Stomach (tissue), 9 donors: ENCODE data around the gene FYCO1. TPM values are rescaled to one million over a fixed set of nuclear protein-coding genes. Genes with fewer than 3 reads are reported as not detected.

ENCODE experiments used
- DNase-seq, 2 donors: peaks; one replicate each; pipeline versions ENCODE4 v3.0.0 to v3.0.0-alpha.2; 2013 to 2019
- H3K27ac ChIP-seq, 5 donors: fragments of 200-600 bp in 4 of 5; sonication (generic) in 4 of 5; one replicate each; pipeline ENCODE4 v1.5.1; 2013 to 2019; ENCODE audit warnings: mild to moderate bottlenecking in 1 of 5, moderate library complexity in 1 of 5
- H3K27me3 ChIP-seq, 3 donors: fragments of 200-600 bp; sonication (generic); one replicate each; pipeline ENCODE4 v1.5.1; 2017 to 2019; ENCODE audit warnings: mixed run types in 1 of 3
- H3K36me3 ChIP-seq, 4 donors: fragments of 200-600 bp; sonication (generic); 1 replicate in 3 of 4; 2 replicates in 1 of 4; pipeline ENCODE4 v1.5.1; 2016 to 2019
- H3K4me1 ChIP-seq, 4 donors: fragments of 200-600 bp; sonication (generic); one replicate each; pipeline ENCODE4 v1.5.1; 2016 to 2019
- H3K4me3 ChIP-seq, 4 donors: fragments of 200-600 bp; sonication (generic) in 3 of 4; one replicate each; pipeline ENCODE4 v1.5.1; 2016 to 2019; ENCODE audit warnings: mild to moderate bottlenecking in 1 of 4
- H3K9me3 ChIP-seq, 4 donors: fragments of 200-600 bp; sonication (generic); one replicate each; pipeline ENCODE4 v1.5.1; 2016 to 2019
- CTCF ChIP-seq, 7 experiments: fragments of 450-650 bp in 4 of 7; fragments of 200-600 bp in 3 of 7; sonication (generic) in 3 of 7; IDR thresholded peaks; one replicate each; pipeline ENCODE4 v1.5.1; 2016 to 2019; ENCODE audit warnings: antibody characterized with exemption in 7 of 7, control low read depth in 2 of 7, mild to moderate bottlenecking in 1 of 7
- EP300 ChIP-seq: sonication (generic); formaldehyde crosslinking; IDR thresholded peaks from one replicate; pipeline ENCODE4 v1.6.1; 2017; ENCODE audit warnings: antibody characterized with exemption
- POLR2A ChIP-seq, 4 donors: fragments of 450-650 bp; IDR thresholded peaks; one replicate each; pipeline ENCODE4 v1.6.1; 2016; ENCODE audit warnings: antibody characterized with exemption in 4 of 4, control low read depth in 2 of 4, mild to moderate bottlenecking in 1 of 4, moderate library complexity in 1 of 4
- POLR2AphosphoS5 ChIP-seq, 3 donors: sonication (generic); formaldehyde crosslinking; IDR thresholded peaks; one replicate each; pipeline ENCODE4 v1.6.1; 2016; ENCODE audit warnings: antibody characterized with exemption in 3 of 3
- WGBS, 5 donors: extraction: QIAGEN DNeasy Blood & Tissue Kit in 3 of 5; methylation state at CpG; one replicate each; pipeline versions ENCODE4 v1.1.5 to v1.1.7; 2013 to 2018; 5-methylcytosine and 5-hydroxymethylcytosine counted together
- intact Hi-C: fragments of 100-400 bp; cut with DNase I; formaldehyde crosslinking; loops from one replicate; pipeline ENCODE4 v1.15.1; 2023; ENCODE audit warnings: low total_unique reads
- polyA plus RNA-seq, 3 donors: library from polyadenylated mRNA; stranded (reverse); fragments of 200-250 nt; gene quantifications; one replicate each; pipeline ENCODE4 v1.2.3, GENCODE V29; 2013
- total RNA-seq, 5 donors: library from RNA; depleted of rRNA; stranded (reverse); fragments of >200 nt; gene quantifications; one replicate each; pipeline versions ENCODE4 v1.1.0 to v1.2.3, GENCODE V29; 2014 to 2016
- donor health status: healthy with polysubstance abuse.
- donor health status: Bipolar disorder and iron deficiency.
- donor health status: healthy.

The FYCO1 gene
- total and polyA plus RNA-seq, 8 donors, result 10.7 to 97.4 (median 25.3) TPM

GRCh38 chr3:45889337-45889736 is 106.3 kb downstream of the FYCO1 start:
- WGBS, 5 donors, result 72 to 82% (median 76%) methylated on average over 4 of the region's 4 CpGs
- no peak for DNase-seq
- TF ChIP-seq EP300, result no peak
- no peak for TF ChIP-seq POLR2A (IDR thresholded peaks at IDR 0.05)
- no peak for TF ChIP-seq CTCF (IDR thresholded peaks at IDR 0.05)
- no peak for TF ChIP-seq POLR2AphosphoS5 (IDR thresholded peaks at IDR 0.05)
- H3K36me3 ChIP-seq, result no peaks in the 10 kb centered on the region
- H3K27me3 ChIP-seq, result no peaks in the 10 kb centered on the region
- no peak overlapping the region for H3K27ac ChIP-seq
- H3K9me3 ChIP-seq, result no peaks in the 10 kb centered on the region
- no peaks in the 10 kb centered on the region for H3K4me1 ChIP-seq
- intact Hi-C loops, result no loop called here
- H3K4me3 ChIP-seq, result no peak overlapping the region

- H3K9me3 ChIP-seq, result no peaks in the 10 kb centered on the region
- no peaks in the 10 kb centered on the region for H3K36me3 ChIP-seq
- H3K4me3 ChIP-seq, result no peak overlapping the region
- H3K27ac ChIP-seq, result no peak overlapping the region
- H3K27me3 ChIP-seq, result no peaks in the 10 kb centered on the region
- DNase-seq, result no peak
- WGBS, 5 donors, result 66 to 76% (median 69%) methylated on average over 7 of the region's 7 CpGs
- no peaks in the 10 kb centered on the region for H3K4me1 ChIP-seq
- intact Hi-C loops, result no loop called here
- no peak for TF ChIP-seq EP300
- no peak for TF ChIP-seq POLR2AphosphoS5 (IDR thresholded peaks at IDR 0.05)
- TF ChIP-seq POLR2A (IDR thresholded peaks at IDR 0.05), result no peak
- no peak for TF ChIP-seq CTCF (IDR thresholded peaks at IDR 0.05)
Measured at GRCh38 chr3:45887759-45888511, 107.7 kb downstream of the FYCO1 start.

- intact Hi-C loops, result no loop called here
- TF ChIP-seq POLR2AphosphoS5 (IDR thresholded peaks at IDR 0.05) (no peak), EP300 (no peak), CTCF (IDR thresholded peaks at IDR 0.05) (no peak)
- 73 to 88% (median 80%) methylated on average over 4 of the region's 4 CpGs for WGBS, 5 donors
- H3K4me1 ChIP-seq, result no peaks in the 10 kb centered on the region
- no peaks in the 10 kb centered on the region for H3K36me3 ChIP-seq
- no peaks in the 10 kb centered on the region for H3K9me3 ChIP-seq
- H3K27ac ChIP-seq, result no peak overlapping the region
- DNase-seq, result no peak
- H3K4me3 ChIP-seq, result no peak overlapping the region
- no peaks in the 10 kb centered on the region for H3K27me3 ChIP-seq
Measured at GRCh38 chr3:45887285-45887684, 108.3 kb downstream of the FYCO1 start.

GRCh38 chr3:45885979-45886705 is 109.5 kb downstream of the FYCO1 start, which contains the start of gene CCR9:
Gene CCR9, plus strand, starts transcription at chr3:45886543. Its CDS starts 8,391 bp downstream, at chr3:45894934.
- no peaks in the 10 kb centered on the region for H3K36me3 ChIP-seq
- intact Hi-C loops, result no loop called here
- TF ChIP-seq POLR2AphosphoS5 (IDR thresholded peaks at IDR 0.05) (no peak), EP300 (no peak), CTCF (IDR thresholded peaks at IDR 0.05) (no peak)
- no peaks in the 10 kb centered on the region for H3K4me1 ChIP-seq
- DNase-seq, result no peak
- no peaks in the 10 kb centered on the region for H3K27me3 ChIP-seq
- no peaks in the 10 kb centered on the region for H3K9me3 ChIP-seq
- H3K27ac ChIP-seq, result no peak within 1 kb of the TSS
- H3K4me3 ChIP-seq, result no peak within 1 kb of the TSS
- 82 to 87% (median 84%) methylated on average over 9 of the region's 9 CpGs for WGBS, 5 donors
